Muscle layer of duodenum (tissue), 2 donors: Measurements from ENCODE around the gene CCAR1.
A peak's percentile ranks its signal among the peaks of the same experiment; 100 is the strongest.
"Not testable (repeated sequence)": the region's sequence is repeated elsewhere in the genome, so short reads cannot be mapped to it uniquely, and the experiment has no call there.

Source experiments
- H3K27ac ChIP-seq: one replicate; pipeline ENCODE4 v1.7.0; 2013; ENCODE audit warnings: mild to moderate bottlenecking, low read length
- H3K27me3 ChIP-seq: one replicate; pipeline ENCODE4 v1.7.0; 2013; ENCODE audit warnings: low read depth, mild to moderate bottlenecking, control low read depth, low read length
- H3K36me3 ChIP-seq, 2 donors: one replicate each; pipeline ENCODE4 v1.7.0; 2013; ENCODE audit warnings: low read length in 2 of 2, control low read depth in 1 of 2, mild to moderate bottlenecking in 1 of 2; ENCODE audit not compliant: insufficient read depth in 2 of 2, control insufficient read depth in 1 of 2
- H3K4me1 ChIP-seq, 2 donors: one replicate each; pipeline ENCODE4 v1.7.0; 2013; ENCODE audit warnings: low read length in 2 of 2, mild to moderate bottlenecking in 2 of 2, control low read depth in 1 of 2, moderate library complexity in 1 of 2; ENCODE audit not compliant: insufficient read depth in 2 of 2, control insufficient read depth in 1 of 2
- H3K4me3 ChIP-seq, 2 donors: one replicate each; pipeline ENCODE4 v1.7.0; 2013; ENCODE audit warnings: low read length in 2 of 2, low read depth in 1 of 2, mild to moderate bottlenecking in 1 of 2
- H3K9me3 ChIP-seq, 2 donors: one replicate each; pipeline ENCODE4 v1.7.0; 2013; ENCODE audit warnings: low read length in 2 of 2, control low read depth in 1 of 2, mild to moderate bottlenecking in 1 of 2; ENCODE audit not compliant: control insufficient read depth in 1 of 2
- donor health status: healthy.

Gene CCAR1

GRCh38 chr10:68811314-68812009 lies 90.4 kb downstream of the CCAR1 start:
- no peaks in the 10 kb centered on the region for H3K9me3 ChIP-seq
- H3K36me3 ChIP-seq, result no peaks in the 10 kb centered on the region

DNA sequence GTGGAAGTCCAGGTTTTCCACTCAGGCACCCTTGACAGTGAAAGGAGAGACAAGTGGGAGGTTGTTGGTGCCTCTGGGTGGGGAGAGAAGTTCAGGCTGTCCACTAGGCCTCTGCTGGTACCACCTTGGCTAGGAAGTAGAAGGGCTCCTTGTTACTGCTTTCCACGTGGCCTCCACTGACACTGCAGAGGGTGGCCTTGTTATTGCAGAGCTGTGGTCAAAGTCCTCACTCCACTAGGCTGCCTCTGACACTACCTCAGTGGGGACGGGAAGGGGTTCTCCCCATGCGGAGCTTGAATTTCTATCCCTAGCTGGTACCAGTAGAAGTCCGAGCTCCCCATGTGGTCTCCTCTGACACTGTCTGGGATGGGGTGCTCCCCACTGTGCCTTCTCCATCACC lies 91.4 kb downstream of the CCAR1 start:
- no peak overlapping the region for H3K27ac ChIP-seq

More at GRCh38 chr10:68811314-68812009, 90.4 kb downstream of the CCAR1 start:
- H3K4me3 ChIP-seq, result no peak overlapping the region
- no peaks in the 10 kb centered on the region for H3K4me1 ChIP-seq
- no peaks in the 10 kb centered on the region for H3K27me3 ChIP-seq
- H3K27ac ChIP-seq, result no peak overlapping the region

GRCh38 chr10:68813559-68813958 lies 92.5 kb downstream of the CCAR1 start:
- Histone ChIP-seq H3K4me1 (no peaks in the 10 kb centered on the region), H3K9me3 (no peaks in the 10 kb centered on the region), H3K27ac (no peak overlapping the region), H3K4me3 (no peak overlapping the region), H3K27me3 (no peaks in the 10 kb centered on the region), H3K36me3 (no peaks in the 10 kb centered on the region)

More for the DNA sequence above, 91.4 kb downstream of the CCAR1 start:
- Histone ChIP-seq H3K9me3 (no peaks in the 10 kb centered on the region), H3K27me3 (no peaks in the 10 kb centered on the region), H3K4me3 (no peak overlapping the region), H3K4me1 (no peaks in the 10 kb centered on the region), H3K36me3 (no peaks in the 10 kb centered on the region)

GRCh38 chr10:68816796-68817412 lies 95.9 kb downstream of the CCAR1 start:
- no peaks in the 10 kb centered on the region for H3K27me3 ChIP-seq
- H3K27ac ChIP-seq, result no peak overlapping the region
- H3K9me3 ChIP-seq, result no peaks in the 10 kb centered on the region
- no peak overlapping the region for H3K4me3 ChIP-seq
- H3K4me1 ChIP-seq, result no peaks in the 10 kb centered on the region
- no peaks in the 10 kb centered on the region for H3K36me3 ChIP-seq

DNA sequence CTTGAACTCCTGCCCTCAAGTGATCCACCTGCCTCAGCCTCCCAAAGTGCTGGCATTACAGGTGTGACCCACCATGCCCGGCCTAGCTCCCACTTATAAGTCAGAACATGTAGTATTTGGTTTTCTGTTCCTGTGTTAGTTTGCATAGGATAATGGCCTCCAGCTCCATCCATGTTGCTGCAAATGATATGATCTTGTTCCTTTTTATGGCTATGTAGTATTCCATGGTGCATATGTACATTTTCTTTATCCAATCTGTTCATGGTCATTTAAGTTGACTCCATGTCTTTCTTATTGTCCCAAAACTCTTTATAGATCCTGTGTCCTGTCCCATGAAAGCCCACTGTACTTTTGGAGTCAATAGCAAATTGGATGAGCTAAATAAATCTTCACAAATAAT lies 99.3 kb downstream of the CCAR1 start:
- H3K4me1 ChIP-seq, H3K4me3 ChIP-seq, H3K27me3 ChIP-seq, H3K36me3 ChIP-seq, H3K27ac ChIP-seq, H3K9me3 ChIP-seq: not testable (repeated sequence)

DNA sequence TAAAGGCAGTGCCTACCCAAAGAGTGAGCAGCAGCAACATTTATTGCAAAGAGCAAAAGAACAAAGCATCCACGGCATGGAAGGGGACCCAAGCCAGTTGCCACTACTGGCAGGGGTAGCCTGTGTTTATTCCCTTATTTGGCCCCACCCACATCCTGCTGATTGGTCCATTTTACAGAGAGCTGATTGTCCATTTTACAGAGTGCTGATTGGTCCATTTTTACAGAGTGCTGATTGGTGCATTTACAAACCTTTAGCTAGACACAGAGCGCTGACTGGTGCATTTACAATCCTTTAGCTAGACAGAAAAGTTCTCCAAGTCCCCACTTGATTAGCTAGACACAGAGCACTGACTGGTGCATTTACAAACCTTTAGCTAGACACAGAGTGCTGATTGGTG lies 101.6 kb downstream of the CCAR1 start:
- H3K27ac ChIP-seq, H3K9me3 ChIP-seq, H3K4me3 ChIP-seq, H3K36me3 ChIP-seq, H3K4me1 ChIP-seq, H3K27me3 ChIP-seq: not testable (repeated sequence)

DNA sequence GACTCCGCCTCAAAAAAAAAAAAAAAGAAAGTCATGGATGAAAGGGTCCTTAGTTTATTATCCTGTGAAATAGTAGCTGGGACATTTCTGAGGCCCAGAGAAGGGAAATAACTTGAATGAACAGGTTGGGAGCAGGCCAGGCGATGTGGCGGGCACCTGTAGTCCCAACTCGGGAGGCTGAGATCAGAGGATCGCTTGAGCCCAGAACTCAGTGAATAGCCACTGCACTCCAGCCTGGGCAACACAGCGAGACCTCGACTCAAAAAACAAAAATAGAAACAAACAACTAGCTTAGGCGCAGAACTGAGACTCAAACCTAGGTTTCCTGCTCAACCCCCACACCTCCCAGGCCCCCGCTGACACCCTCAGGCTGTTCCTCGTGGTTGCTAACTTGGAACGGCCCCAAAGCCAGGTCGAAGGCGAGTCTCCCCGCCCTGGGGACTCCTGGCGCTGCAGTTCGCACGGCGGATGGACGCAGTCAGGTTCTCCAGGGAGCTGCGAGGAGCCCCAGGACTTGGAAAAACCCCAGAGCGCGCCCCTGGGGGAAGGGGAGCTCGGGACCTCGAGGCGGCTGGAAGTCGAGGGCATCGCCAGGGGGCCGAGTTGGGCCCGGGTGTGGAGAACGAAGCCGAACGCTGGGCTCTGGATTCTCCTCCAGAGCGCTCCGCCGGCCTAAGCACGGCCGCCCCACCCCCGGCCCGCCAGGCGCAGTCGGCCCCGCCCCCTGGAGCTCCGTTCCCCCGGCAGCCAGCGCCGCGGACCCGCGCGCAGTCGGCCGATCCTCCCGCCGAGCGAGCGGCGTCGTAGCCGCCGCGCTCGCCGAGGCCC lies 105.9 kb downstream of the CCAR1 start, which contains the start of gene STOX1:
TSS of gene STOX1 (plus strand) at position 768 of the 828 bp plus-strand sequence. CDS start 93 bp downstream, outside the sequence.
- Histone ChIP-seq H3K4me3 (peak within 1 kb of the TSS; percentile 69 to 75), H3K27me3 (no peaks in the 10 kb centered on the region), H3K9me3 (no peaks in the 10 kb centered on the region), H3K27ac (peak within 1 kb of the TSS; percentile 51), H3K36me3 (no peaks in the 10 kb centered on the region), H3K4me1 (peaks cover 0 to 6% of the 10 kb centered on the region in 2 donors)

DNA sequence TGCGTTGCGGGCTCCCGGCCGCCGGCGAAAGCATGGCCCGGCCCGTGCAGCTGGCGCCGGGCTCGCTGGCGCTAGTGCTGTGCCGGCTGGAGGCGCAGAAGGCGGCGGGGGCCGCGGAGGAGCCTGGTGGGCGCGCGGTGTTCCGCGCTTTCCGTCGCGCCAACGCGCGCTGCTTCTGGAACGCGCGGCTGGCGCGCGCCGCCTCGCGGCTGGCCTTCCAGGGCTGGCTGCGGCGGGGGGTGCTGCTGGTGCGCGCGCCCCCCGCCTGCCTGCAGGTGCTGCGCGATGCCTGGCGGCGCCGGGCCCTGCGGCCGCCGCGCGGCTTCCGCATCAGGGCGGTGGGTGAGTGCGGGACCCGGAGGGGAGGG lies 106.5 kb downstream of the CCAR1 start:
- H3K4me1 ChIP-seq, H3K27me3 ChIP-seq, H3K27ac ChIP-seq, H3K9me3 ChIP-seq, H3K36me3 ChIP-seq: not testable (repeated sequence)
- H3K4me3 ChIP-seq, result peak overlapping the region in 1 of 2 donors; percentile 75

DNA sequence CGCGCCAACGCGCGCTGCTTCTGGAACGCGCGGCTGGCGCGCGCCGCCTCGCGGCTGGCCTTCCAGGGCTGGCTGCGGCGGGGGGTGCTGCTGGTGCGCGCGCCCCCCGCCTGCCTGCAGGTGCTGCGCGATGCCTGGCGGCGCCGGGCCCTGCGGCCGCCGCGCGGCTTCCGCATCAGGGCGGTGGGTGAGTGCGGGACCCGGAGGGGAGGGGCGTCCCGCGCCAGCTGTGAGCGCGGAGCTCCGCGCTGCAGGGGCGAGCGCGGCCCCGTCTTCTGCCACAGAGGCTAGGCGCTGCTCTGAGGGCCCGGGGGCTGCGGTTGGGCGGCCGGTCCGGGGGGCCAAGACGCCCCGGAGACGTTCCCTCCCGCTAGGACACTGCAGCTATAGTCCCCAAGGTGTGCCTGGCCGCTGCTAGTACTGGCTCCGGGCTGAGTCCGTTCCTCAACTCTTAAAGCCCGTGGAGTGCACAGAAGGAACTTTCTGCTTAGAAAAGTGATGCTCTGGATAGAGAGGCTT lies 107.1 kb downstream of the CCAR1 start:
- H3K36me3 ChIP-seq, result not testable (repeated sequence)

DNA sequence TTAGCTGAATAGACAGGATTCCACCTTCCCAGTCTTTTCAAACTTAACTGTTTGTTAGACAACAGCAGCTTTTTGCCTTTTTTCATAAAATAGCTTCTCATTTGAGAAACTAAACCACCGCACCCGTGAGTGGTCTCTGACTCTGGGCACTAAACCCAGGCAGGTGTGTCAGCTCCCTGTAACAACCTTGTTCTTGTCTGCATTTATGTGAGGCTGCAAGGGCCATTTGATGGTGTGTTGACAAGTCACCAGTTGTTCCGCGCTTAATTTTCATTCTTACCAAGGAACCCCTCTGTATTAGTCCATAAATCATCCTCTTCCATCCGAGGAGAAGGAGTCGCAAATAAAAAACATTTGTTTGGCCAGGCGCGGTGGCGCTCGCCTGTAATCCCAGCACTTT lies 107.8 kb downstream of the CCAR1 start:
- no peaks in the 10 kb centered on the region for H3K27me3 ChIP-seq
- H3K9me3 ChIP-seq, result no peaks in the 10 kb centered on the region
- H3K4me1 ChIP-seq, result peaks cover 0 to 6% of the 10 kb centered on the region in 2 donors
- no peaks in the 10 kb centered on the region for H3K36me3 ChIP-seq
- no peak overlapping the region for H3K27ac ChIP-seq
- no peak overlapping the region for H3K4me3 ChIP-seq

More for the DNA sequence above, 107.1 kb downstream of the CCAR1 start:
- H3K27ac ChIP-seq, H3K27me3 ChIP-seq, H3K4me1 ChIP-seq, H3K9me3 ChIP-seq: not testable (repeated sequence)
- H3K4me3 ChIP-seq, result peak overlapping the region in 1 of 2 donors; percentile 52

GRCh38 chr10:68829521-68829920 lies 108.5 kb downstream of the CCAR1 start:
- Histone ChIP-seq H3K27ac (no peak overlapping the region), H3K27me3 (no peaks in the 10 kb centered on the region), H3K36me3 (no peaks in the 10 kb centered on the region), H3K9me3 (no peaks in the 10 kb centered on the region), H3K4me1 (peaks cover 0 to 6% of the 10 kb centered on the region in 2 donors), H3K4me3 (no peak overlapping the region)
